ENCODE results near the gene WIPI1.

Gene WIPI1

GRCh38 chr17:68457539-68458259, 403 bp upstream of the WIPI1 start:
- peak overlapping the region; percentile 83 for H3K4me2 ChIP-seq (ENCODE audit: low read length)
- no peak overlapping the region for H2AFZ ChIP-seq (ENCODE audit: low read length)
- H3F3A ChIP-seq (ENCODE audit: insufficient read depth, low read length), result no peaks in the 10 kb centered on the region
- H3K9ac ChIP-seq (ENCODE audit: low read length), result peak overlapping the region; percentile 41; the same call in 1 of the 2 replicates
- no peaks in the 10 kb centered on the region for H3K9me2 ChIP-seq (ENCODE audit: low read depth, low read length)
- H3K79me2 ChIP-seq (ENCODE audit: insufficient read depth, low read length), result no peaks in the 10 kb centered on the region
- H4K20me1 ChIP-seq (ENCODE audit: insufficient read depth, low read length), result no peaks in the 10 kb centered on the region
- H3K27me3 ChIP-seq (ENCODE audit: insufficient read depth, low read length), result no peaks in the 10 kb centered on the region
- TF ChIP-seq EZH2 (IDR thresholded peaks at IDR 0.05; ENCODE audit: borderline replicate concordance, low read length), result no peak
- no peak for TF ChIP-seq CTCF (IDR thresholded peaks at IDR 0.05; ENCODE audit: low read length)
- no peaks in the 10 kb centered on the region for H3K36me3 ChIP-seq (ENCODE audit: insufficient read depth, low read length)
- peak overlapping the region; percentile 78 for H3K27ac ChIP-seq (ENCODE audit: low read depth, low read length, poor library complexity, severe bottlenecking)
- H3K4me1 ChIP-seq (ENCODE audit: insufficient read depth, low read length, severe bottlenecking), result peaks cover 68% of the 10 kb centered on the region
- peak overlapping the region; percentile 62 for H3K4me3 ChIP-seq (ENCODE audit: low read depth, low read length, poor library complexity, severe bottlenecking)
- H3K9me3 ChIP-seq (ENCODE audit: low read length), result no peaks in the 10 kb centered on the region

- Histone ChIP-seq H3K9ac (ENCODE audit: low read length) (peak overlapping the region; percentile 59), H3K4me2 (ENCODE audit: low read length) (peak overlapping the region; percentile 69), H3F3A (ENCODE audit: insufficient read depth, low read length) (no peaks in the 10 kb centered on the region), H3K79me2 (ENCODE audit: insufficient read depth, low read length) (no peaks in the 10 kb centered on the region), H3K36me3 (ENCODE audit: insufficient read depth, low read length) (peaks cover under 1% of the 10 kb centered on the region; the same call in 1 of the 2 replicates), H3K9me2 (ENCODE audit: low read depth, low read length) (no peaks in the 10 kb centered on the region), H3K27me3 (ENCODE audit: insufficient read depth, low read length) (no peaks in the 10 kb centered on the region), H4K20me1 (ENCODE audit: insufficient read depth, low read length) (no peaks in the 10 kb centered on the region), H3K4me1 (ENCODE audit: insufficient read depth, low read length, severe bottlenecking) (peaks cover 56% of the 10 kb centered on the region), H3K27ac (ENCODE audit: low read depth, low read length, poor library complexity, severe bottlenecking) (no peak overlapping the region), H3K9me3 (ENCODE audit: low read length) (no peaks in the 10 kb centered on the region), H2AFZ (ENCODE audit: low read length) (no peak overlapping the region), H3K4me3 (ENCODE audit: low read depth, low read length, poor library complexity, severe bottlenecking) (peak overlapping the region; percentile 67)
- TF ChIP-seq CTCF (IDR thresholded peaks at IDR 0.05; ENCODE audit: low read length) (no peak), EZH2 (IDR thresholded peaks at IDR 0.05; ENCODE audit: borderline replicate concordance, low read length) (no peak)
Observed at GRCh38 chr17:68456339-68457167, 743 bp downstream of the WIPI1 start.

GRCh38 chr17:68455901-68456338, 1.4 kb downstream of the WIPI1 start:
- Histone ChIP-seq H3K27me3 (ENCODE audit: insufficient read depth, low read length) (no peaks in the 10 kb centered on the region), H3K36me3 (ENCODE audit: insufficient read depth, low read length) (peaks cover 4% of the 10 kb centered on the region; the same call in 1 of the 2 replicates), H3K9me3 (ENCODE audit: low read length) (no peaks in the 10 kb centered on the region), H3F3A (ENCODE audit: insufficient read depth, low read length) (no peaks in the 10 kb centered on the region), H3K9me2 (ENCODE audit: low read depth, low read length) (no peaks in the 10 kb centered on the region), H3K4me2 (ENCODE audit: low read length) (peak overlapping the region; percentile 69), H2AFZ (ENCODE audit: low read length) (no peak overlapping the region), H3K27ac (ENCODE audit: low read depth, low read length, poor library complexity, severe bottlenecking) (peak overlapping the region; percentile 6), H4K20me1 (ENCODE audit: insufficient read depth, low read length) (no peaks in the 10 kb centered on the region), H3K4me3 (ENCODE audit: low read depth, low read length, poor library complexity, severe bottlenecking) (peak overlapping the region; percentile 67), H3K79me2 (ENCODE audit: insufficient read depth, low read length) (no peaks in the 10 kb centered on the region), H3K9ac (ENCODE audit: low read length) (peak overlapping the region; percentile 59; the same call in 1 of the 2 replicates), H3K4me1 (ENCODE audit: insufficient read depth, low read length, severe bottlenecking) (peaks cover 50% of the 10 kb centered on the region)
- TF ChIP-seq CTCF (IDR thresholded peaks at IDR 0.05; ENCODE audit: low read length) (no peak), EZH2 (IDR thresholded peaks at IDR 0.05; ENCODE audit: borderline replicate concordance, low read length) (no peak)
